Measurements from ENCODE around the gene C1QTNF7. TPM values are rescaled to one million over a fixed set of nuclear protein-coding genes. Genes with fewer than 3 reads are reported as not detected.

Gene C1QTNF7
- total and polyA plus RNA-seq, 2 of the 13 experiments (the other 11 are each of a cell fraction or from before 2014, with no cell fraction given) = not detected

GRCh38 chr4:15489551-15489950 lies 61.7 kb downstream of the C1QTNF7 start:
- H3K9me3 ChIP-seq (ENCODE audit: low read length) = peaks cover 7% of the 10 kb centered on the region; the same call in 1 of the 2 replicates
- H4K20me1 ChIP-seq (ENCODE audit: insufficient read depth, low read length) = no peaks in the 10 kb centered on the region
- FAIRE-seq (no peak), ATAC-seq (no peak), DNase-seq (ENCODE audit: low spot score) (no peak)
- no peak overlapping the region for H3K9ac ChIP-seq (ENCODE audit: insufficient read depth, low read depth, low read length)
- intact Hi-C loops (cut with micrococcal nuclease; ENCODE audit: unreplicated experiment) = no loop called here
- in situ Hi-C loops (cut with HindIII; ENCODE audit: extremely low pct_ligation_motif_present, low pct_unique_long_range_greater_than_20kb) = loop anchor here (25.0 kb wide), 1 partner anchor 773 kb away; no protein-coding TSS in a partner anchor
- ChIA-PET POLR2A (interaction anchor here (1.2 kb wide), 1 partner anchor 10 kb away, joined by 3 read pairs; no protein-coding TSS in a partner anchor), CTCF (ENCODE audit: low intra/inter-chr PET ratio, low total read pairs) (no interaction called here)
- H2AFZ ChIP-seq (ENCODE audit: low read length) = no peak overlapping the region
- 96% methylated on average over 2 of the region's 2 CpGs for WGBS (ENCODE audit: low lambda C conversion rate)
- no peaks in the 10 kb centered on the region for H3K79me2 ChIP-seq (ENCODE audit: insufficient read depth, low read length)
- H3K4me2 ChIP-seq (ENCODE audit: low read depth, low read length) = no peak overlapping the region
- no TSS peak for BruUV-seq (replicated peaks)
- no peak overlapping the region for H3K4me3 ChIP-seq (replicated peaks in 1 of 3; ENCODE audit: insufficient read depth in 1 of 3, low read depth in 2 of 3, low read length in 3 of 3)
- H3K27ac ChIP-seq (ENCODE audit: extremely low read length, insufficient read depth, low read length) = no peak overlapping the region
- H3K27me3 ChIP-seq (ENCODE audit: control insufficient read depth in 1 of 2, insufficient read depth in 2 of 2, low read length in 2 of 2) = no peaks in the 10 kb centered on the region
- H3K36me3 ChIP-seq (replicated peaks in 1 of 2; ENCODE audit: control insufficient read depth in 1 of 2, insufficient read depth in 2 of 2, low read length in 2 of 2) = no peaks in the 10 kb centered on the region
- TF ChIP-seq ZNF556 (CRISPR knock-in tag; IDR thresholded peaks at IDR 0.05; ENCODE audit: borderline replicate concordance) (no peak), MEF2D (CRISPR knock-in tag; IDR thresholded peaks at IDR 0.05) (no peak), ATF6 (CRISPR knock-in tag; conservative IDR thresholded peaks at IDR 0.05) (no peak), ZUFSP (CRISPR knock-in tag; IDR thresholded peaks at IDR 0.05; ENCODE audit: borderline replicate concordance) (no peak), ZNF10 (CRISPR knock-in tag; IDR thresholded peaks at IDR 0.05; ENCODE audit: borderline replicate concordance, low read depth) (no peak), ZNF280D (CRISPR knock-in tag; IDR thresholded peaks at IDR 0.05) (no peak), ZNF776 (CRISPR knock-in tag; IDR thresholded peaks at IDR 0.05) (no peak), THAP7 (CRISPR knock-in tag; IDR thresholded peaks at IDR 0.05) (no peak), ZFP36L2 (CRISPR knock-in tag; IDR thresholded peaks at IDR 0.05) (no peak)
- H3K4me1 ChIP-seq (ENCODE audit: insufficient read depth, low read length) = no peaks in the 10 kb centered on the region
